Neuronal stem cell (in vitro differentiated cells): ENCODE measurements around the gene CD302.

ENCODE experiments used
- DNase-seq: peaks from one replicate; pipeline ENCODE4 v3.0.0-alpha.2; 2013; ENCODE audit warnings: low spot score
- H2AFZ ChIP-seq: one replicate; pipeline ENCODE4 v1.6.1; 2013; ENCODE audit warnings: mild to moderate bottlenecking, low read length, inconsistent platforms
- H2AK5ac ChIP-seq: 2 replicates; pipeline ENCODE4 v1.6.1; 2013; ENCODE audit warnings: low read depth, mild to moderate bottlenecking, inconsistent platforms, low read length, moderate library complexity, mixed read lengths
- H2BK120ac ChIP-seq: 2 replicates; pipeline ENCODE4 v1.6.1; 2013; ENCODE audit warnings: low read depth, mild to moderate bottlenecking, inconsistent platforms, low read length, moderate library complexity, mixed read lengths
- H2BK12ac ChIP-seq: one replicate; pipeline ENCODE4 v1.6.1; 2013; ENCODE audit warnings: low read length, inconsistent platforms
- H2BK15ac ChIP-seq: 2 replicates; pipeline ENCODE4 v1.6.1; 2013; ENCODE audit warnings: mild to moderate bottlenecking, low read length, inconsistent platforms, mixed read lengths
- H2BK5ac ChIP-seq: one replicate; pipeline ENCODE4 v1.6.1; 2013; ENCODE audit warnings: inconsistent platforms, mild to moderate bottlenecking, low read length, moderate library complexity
- H3K14ac ChIP-seq: one replicate; pipeline ENCODE4 v1.6.1; 2013; ENCODE audit warnings: low read length, inconsistent platforms
- H3K18ac ChIP-seq: 2 replicates; pipeline ENCODE4 v1.6.1; 2013; ENCODE audit warnings: low read length, inconsistent platforms
- H3K23ac ChIP-seq: 2 replicates; pipeline ENCODE4 v1.6.1; 2013; ENCODE audit warnings: low read depth, mild to moderate bottlenecking, mixed read lengths, low read length, inconsistent platforms; ENCODE audit not compliant: poor library complexity
- H3K27ac ChIP-seq: replicated peaks from 3 replicates; pipeline ENCODE4 v1.5.1; 2013; ENCODE audit warnings: low read length, inconsistent platforms
- H3K27me3 ChIP-seq, 3 experiments: 2 replicates each; pipeline ENCODE4 v1.6.1; 2013; ENCODE audit warnings: low read length in 3 of 3, mild to moderate bottlenecking in 2 of 3, inconsistent platforms in 1 of 3, low read depth in 1 of 3, mixed read lengths in 1 of 3, moderate library complexity in 1 of 3; ENCODE audit not compliant: control insufficient read depth in 3 of 3, insufficient read depth in 3 of 3
- H3K36me3 ChIP-seq, 2 donors: replicated peaks in 1 of 2; 2 replicates each; pipeline ENCODE4 v1.6.1; 2013; ENCODE audit warnings: low read length in 2 of 2; ENCODE audit not compliant: control insufficient read depth in 2 of 2, insufficient read depth in 2 of 2
- H3K4ac ChIP-seq: 2 replicates; pipeline ENCODE4 v1.6.1; 2013; ENCODE audit warnings: inconsistent platforms, mild to moderate bottlenecking, low read length, moderate library complexity
- H3K4me1 ChIP-seq, 2 donors: 1 replicate in 1 of 2; 2 replicates in 1 of 2; pipeline ENCODE4 v1.6.1; 2013; ENCODE audit warnings: low read length in 2 of 2, low read depth in 1 of 2; ENCODE audit not compliant: control insufficient read depth in 2 of 2, insufficient read depth in 1 of 2
- H3K4me2 ChIP-seq: one replicate; pipeline ENCODE4 v1.6.1; 2013; ENCODE audit warnings: mild to moderate bottlenecking, low read length, inconsistent platforms; ENCODE audit not compliant: insufficient read depth, poor library complexity, severe bottlenecking
- H3K4me3 ChIP-seq, 2 donors: 2 replicates each; pipeline ENCODE4 v1.5.1; 2013; ENCODE audit warnings: low read length in 2 of 2, mild to moderate bottlenecking in 2 of 2, inconsistent platforms in 1 of 2, moderate library complexity in 1 of 2
- H3K79me1 ChIP-seq: one replicate; pipeline ENCODE4 v1.6.1; 2013; ENCODE audit warnings: low read depth, mild to moderate bottlenecking, inconsistent platforms, low read length, moderate library complexity
- H3K9ac ChIP-seq: one replicate; pipeline ENCODE4 v1.6.1; 2013; ENCODE audit warnings: mild to moderate bottlenecking, low read depth, low read length, inconsistent platforms; ENCODE audit not compliant: poor library complexity
- H3K9me3 ChIP-seq, 2 donors: replicated peaks in 1 of 2; 2 replicates each; pipeline versions ENCODE3 to v1.6.1; 2013; ENCODE audit warnings: low read length in 2 of 2, mild to moderate bottlenecking in 2 of 2, inconsistent platforms in 1 of 2, low read depth in 1 of 2, mixed read lengths in 1 of 2, moderate library complexity in 1 of 2; ENCODE audit not compliant: control insufficient read depth in 2 of 2, insufficient read depth in 1 of 2
- H4K8ac ChIP-seq: one replicate; pipeline ENCODE4 v1.6.1; 2013; ENCODE audit warnings: low read depth, mild to moderate bottlenecking, inconsistent platforms, low read length, moderate library complexity
- H4K91ac ChIP-seq: one replicate; pipeline ENCODE4 v1.6.1; 2013; ENCODE audit warnings: low read length, low read depth, mild to moderate bottlenecking, inconsistent platforms; ENCODE audit not compliant: poor library complexity
- WGBS, 2 donors: extraction: QIAGEN DNeasy Blood & Tissue Kit; methylation state at CpG; one replicate each; pipeline ENCODE4 v1.1.7; 2013; ENCODE audit warnings: missing lambda C conversion rate in 2 of 2, mixed read lengths in 1 of 2; ENCODE audit not compliant: insufficient read length in 2 of 2, insufficient replicate concordance in 1 of 2; ENCODE audit errors: extremely low coverage in 2 of 2; 5-methylcytosine and 5-hydroxymethylcytosine counted together

Gene CD302

GRCh38 chr2:159802673-159803072 is 4.7 kb upstream of the CD302 start:
- H3K9me3 ChIP-seq = no peaks in the 10 kb centered on the region
- H3K9ac ChIP-seq = no peak overlapping the region
- H3K4me1 ChIP-seq = no peaks in the 10 kb centered on the region
- no peak overlapping the region for H3K18ac ChIP-seq
- H4K91ac ChIP-seq = no peak overlapping the region
- no peak overlapping the region for H2BK5ac ChIP-seq
- no CpG with 5 or more reads among the region's 5 CpGs for WGBS, 2 donors
- DNase-seq = no peak
- H4K8ac ChIP-seq = no peak overlapping the region
- H3K23ac ChIP-seq = no peak overlapping the region
- H3K4me2 ChIP-seq = no peak overlapping the region
- no peak overlapping the region for H3K4ac ChIP-seq
- H3K36me3 ChIP-seq = no peaks in the 10 kb centered on the region
- H2AK5ac ChIP-seq = no peak overlapping the region
- H2BK15ac ChIP-seq = no peak overlapping the region
- no peak overlapping the region for H2AFZ ChIP-seq
- H3K79me1 ChIP-seq = no peaks in the 10 kb centered on the region
- peaks cover 3 to 25% (median 13%) of the 10 kb centered on the region in 3 experiments for H3K27me3 ChIP-seq
- H2BK120ac ChIP-seq = no peak overlapping the region
- no peak overlapping the region for H3K27ac ChIP-seq
- no peak overlapping the region for H3K4me3 ChIP-seq
- no peak overlapping the region for H3K14ac ChIP-seq
- no peak overlapping the region for H2BK12ac ChIP-seq

- H3K18ac ChIP-seq = no peak overlapping the region
- H3K27me3 ChIP-seq = peaks cover 6 to 35% (median 26%) of the 10 kb centered on the region in 3 experiments
- H4K91ac ChIP-seq = no peak overlapping the region
- H3K4me1 ChIP-seq = no peaks in the 10 kb centered on the region
- no peak overlapping the region for H3K27ac ChIP-seq
- H3K9ac ChIP-seq = no peak overlapping the region
- H2BK15ac ChIP-seq = no peak overlapping the region
- WGBS, 2 donors = no CpG with 5 or more reads among the region's 1 CpG
- H4K8ac ChIP-seq = no peak overlapping the region
- H3K14ac ChIP-seq = no peak overlapping the region
- H3K9me3 ChIP-seq = no peaks in the 10 kb centered on the region
- no peak overlapping the region for H2AFZ ChIP-seq
- no peak overlapping the region for H3K4me3 ChIP-seq
- no peaks in the 10 kb centered on the region for H3K79me1 ChIP-seq
- H3K4ac ChIP-seq = no peak overlapping the region
- no peak overlapping the region for H2BK5ac ChIP-seq
- no peak overlapping the region for H2AK5ac ChIP-seq
- no peak overlapping the region for H2BK12ac ChIP-seq
- no peak overlapping the region for H2BK120ac ChIP-seq
- no peaks in the 10 kb centered on the region for H3K36me3 ChIP-seq
- H3K4me2 ChIP-seq = no peak overlapping the region
- DNase-seq = no peak
- no peak overlapping the region for H3K23ac ChIP-seq
Measured at GRCh38 chr2:159799833-159800232, 1.8 kb upstream of the CD302 start.

GRCh38 chr2:159798376-159798725 is 343 bp upstream of the CD302 start:
- Histone ChIP-seq H3K18ac (no peak overlapping the region), H3K23ac (no peak overlapping the region), H3K4me2 (peak overlapping the region; percentile 72), H2AK5ac (no peak overlapping the region), H3K36me3 (no peaks in the 10 kb centered on the region), H3K14ac (no peak overlapping the region), H3K9me3 (no peaks in the 10 kb centered on the region), H4K91ac (no peak overlapping the region), H2AFZ (peak overlapping the region; percentile 84), H2BK15ac (no peak overlapping the region), H3K9ac (no peak overlapping the region), H3K79me1 (no peaks in the 10 kb centered on the region), H2BK120ac (no peak overlapping the region), H2BK12ac (no peak overlapping the region), H3K27ac (no peak overlapping the region), H2BK5ac (no peak overlapping the region), H3K4me3 (no peak overlapping the region), H4K8ac (no peak overlapping the region), H3K4ac (no peak overlapping the region), H3K27me3 (peaks cover 6 to 35% (median 26%) of the 10 kb centered on the region in 3 experiments), H3K4me1 (no peaks in the 10 kb centered on the region)
- no CpG with 5 or more reads among the region's 9 CpGs for WGBS, 2 donors
- no peak for DNase-seq

GRCh38 chr2:159797225-159797542 is 824 bp downstream of the CD302 start:
- no peak overlapping the region for H3K27ac ChIP-seq
- DNase-seq = no peak
- H3K27me3 ChIP-seq = peaks cover 6 to 35% (median 26%) of the 10 kb centered on the region in 3 experiments
- H3K36me3 ChIP-seq = no peaks in the 10 kb centered on the region
- no peak overlapping the region for H3K4me2 ChIP-seq
- H2BK5ac ChIP-seq = no peak overlapping the region
- no peak overlapping the region for H3K4ac ChIP-seq
- no peak overlapping the region for H3K18ac ChIP-seq
- H2BK12ac ChIP-seq = no peak overlapping the region
- no peak overlapping the region for H3K9ac ChIP-seq
- no peaks in the 10 kb centered on the region for H3K9me3 ChIP-seq
- no peak overlapping the region for H2AFZ ChIP-seq
- no peak overlapping the region for H2BK15ac ChIP-seq
- no peak overlapping the region for H4K91ac ChIP-seq
- H3K4me3 ChIP-seq = no peak overlapping the region
- no peak overlapping the region for H3K14ac ChIP-seq
- no CpG with 5 or more reads among the region's 4 CpGs for WGBS, 2 donors
- no peaks in the 10 kb centered on the region for H3K79me1 ChIP-seq
- no peak overlapping the region for H2AK5ac ChIP-seq
- H3K4me1 ChIP-seq = no peaks in the 10 kb centered on the region
- no peak overlapping the region for H3K23ac ChIP-seq
- no peak overlapping the region for H2BK120ac ChIP-seq
- no peak overlapping the region for H4K8ac ChIP-seq
